HCT116 (cell line): Measurements from ENCODE around the gene PARVA. TPM values are rescaled to one million over a fixed set of nuclear protein-coding genes. Genes with fewer than 3 reads are reported as not detected.

Source experiments
- ATAC-seq: fragments of 200-7000 bp; cut with Tn5 transposase; 2 replicates; pipeline ENCODE4 v1.9.1; 2020; ENCODE audit warnings: mild to moderate bottlenecking, moderate library complexity
- BruUV-seq: library from RNA; stranded (reverse); fragments of 400-500 nt; replicated peaks from 2 replicates; lab custom pipeline; 2021; lab: Mats Ljungman, UMichigan
- CTCF ChIA-PET: fragments of 300-600 bp; sonication (Branson Sonifier 250); formaldehyde crosslinking; loops from one replicate; lab custom pipeline; 2021; ENCODE audit warnings: antibody characterized with exemption; lab: Charles Lee
- POLR2A ChIA-PET: fragments of 300-600, 350-600 bp; sonication (Branson Sonifier 250); formaldehyde crosslinking; loops from one replicate; lab custom pipeline; 2021; ENCODE audit warnings: antibody characterized with exemption; lab: Charles Lee
- RAD21 ChIA-PET, 2 experiments: fragments of 300-600 bp; sonication (Branson Sonifier 250); formaldehyde crosslinking; loops; one replicate each; lab custom pipeline; 2023; ENCODE audit warnings: low total read pairs in 2 of 2; ENCODE audit not compliant: uncharacterized antibody in 2 of 2, unreplicated experiment in 2 of 2, low non-redundant PET in 1 of 2; lab: Charles Lee
- DNase-seq: peaks from one replicate; pipeline ENCODE4 v3.0.0-alpha.2; 2010; ENCODE audit warnings: low read depth, low spot score
- H2AFZ ChIP-seq: fragments of 200-600 bp; shearing (Covaris generic), sonication (generic); 2 replicates; pipeline ENCODE4 v1.6.1; 2017; ENCODE audit warnings: low read depth, mixed run types, mixed read lengths, antibody characterized with exemption, low read length; ENCODE audit not compliant: poor library complexity, severe bottlenecking
- H3K27ac ChIP-seq: 2 replicates; pipeline ENCODE4 v1.5.1; 2012; ENCODE audit warnings: low read depth, low read length
- H3K27me3 ChIP-seq: fragments of 200-600 bp; sonication (generic); 2 replicates; pipeline ENCODE4 v1.6.1; 2016; ENCODE audit warnings: mixed run types, low read length, mixed read lengths; ENCODE audit not compliant: insufficient read depth
- H3K36me3 ChIP-seq, 2 experiments: fragments of 200-500 bp in 1 of 2; fragments of 200-600 bp in 1 of 2; sonication (Bioruptor generic) in 1 of 2; sonication (generic) in 1 of 2; 2 replicates each; pipeline versions ENCODE4 v1.5.1 to v1.6.1; 2014 to 2016; ENCODE audit warnings: low read length in 2 of 2, inconsistent platforms in 1 of 2, mixed read lengths in 1 of 2, mixed run types in 1 of 2; ENCODE audit not compliant: insufficient read depth in 2 of 2, control insufficient read depth in 1 of 2
- H3K4me1 ChIP-seq, 2 experiments: fragments of 200-600 bp in 1 of 2; sonication (generic) in 1 of 2; 2 replicates each; pipeline versions ENCODE4 v1.5.1 to v1.6.1; 2012 to 2017; ENCODE audit warnings: low read length in 2 of 2, inconsistent platforms in 1 of 2, mild to moderate bottlenecking in 1 of 2, mixed read lengths in 1 of 2, mixed run types in 1 of 2, moderate library complexity in 1 of 2; ENCODE audit not compliant: insufficient read depth in 2 of 2, control insufficient read depth in 1 of 2
- H3K4me2 ChIP-seq: fragments of 200-600 bp; sonication (generic); 2 replicates; pipeline ENCODE4 v1.6.1; 2017; ENCODE audit warnings: mixed run types, low read length, mixed read lengths
- H3K4me3 ChIP-seq, 2 experiments: fragments of 200-600 bp in 1 of 2; sonication (generic) in 1 of 2; replicated peaks in 1 of 2; 2 replicates each; pipeline ENCODE4 v1.5.1; 2011 to 2016; ENCODE audit warnings: low read length in 2 of 2, control low read depth in 1 of 2, low read depth in 1 of 2, mild to moderate bottlenecking in 1 of 2, mixed read lengths in 1 of 2, mixed run types in 1 of 2
- H3K79me2 ChIP-seq: fragments of 200-600 bp; sonication (generic); 2 replicates; pipeline ENCODE4 v1.6.1; 2017; ENCODE audit warnings: mild to moderate bottlenecking, mixed run types, low read length, moderate library complexity, mixed read lengths; ENCODE audit not compliant: insufficient read depth
- H3K9ac ChIP-seq: fragments of 200-600 bp; sonication (generic); 2 replicates; pipeline ENCODE4 v1.6.1; 2016; ENCODE audit warnings: low read length, mixed read lengths
- H3K9me2 ChIP-seq: fragments of 200-600 bp; sonication (generic), shearing (Covaris generic); 2 replicates; pipeline ENCODE4 v1.6.1; 2017; ENCODE audit warnings: mixed run types, mild to moderate bottlenecking, moderate library complexity; ENCODE audit not compliant: insufficient read depth
- H3K9me3 ChIP-seq, 2 experiments: fragments of 200-500 bp in 1 of 2; fragments of 200-600 bp in 1 of 2; sonication (Bioruptor generic) in 1 of 2; sonication (generic) in 1 of 2; 2 replicates each; pipeline ENCODE4 v1.6.1; 2014 to 2017; ENCODE audit warnings: low read length in 2 of 2, mixed read lengths in 2 of 2, inconsistent platforms in 1 of 2, low read depth in 1 of 2, mild to moderate bottlenecking in 1 of 2, mixed run types in 1 of 2, moderate library complexity in 1 of 2; ENCODE audit not compliant: control insufficient read depth in 1 of 2, insufficient read depth in 1 of 2
- H4K20me1 ChIP-seq: fragments of 200-600 bp; sonication (generic), shearing (Covaris generic); 2 replicates; pipeline ENCODE4 v1.6.1; 2017; ENCODE audit warnings: mixed run types, mild to moderate bottlenecking, moderate library complexity; ENCODE audit not compliant: insufficient read depth
- CBX3 ChIP-seq: IDR thresholded peaks from 2 replicates; pipeline ENCODE4 v1.6.1; 2012; ENCODE audit warnings: low read depth
- CEBPB ChIP-seq: IDR thresholded peaks from 2 replicates; pipeline ENCODE4 v1.6.1; 2012; ENCODE audit warnings: low read depth
- EGR1 ChIP-seq: IDR thresholded peaks from 2 replicates; pipeline ENCODE4 v1.6.1; 2012; ENCODE audit warnings: low read depth
- EZH2 ChIP-seq: fragments of 200-600 bp; sonication (generic); IDR thresholded peaks from 2 replicates; pipeline ENCODE4 v1.6.1; 2017; ENCODE audit warnings: antibody characterized with exemption, mixed run types
- FOSL1 ChIP-seq: IDR thresholded peaks from 2 replicates; pipeline ENCODE4 v1.6.1; 2012; ENCODE audit warnings: low read depth
- JUND ChIP-seq: IDR thresholded peaks from 2 replicates; pipeline ENCODE4 v1.6.1; 2012
- POLR2A ChIP-seq: IDR thresholded peaks from 2 replicates; pipeline ENCODE4 v1.7.0; 2011; ENCODE audit warnings: borderline replicate concordance; ENCODE audit not compliant: insufficient read depth, insufficient read length; ENCODE audit errors: extremely low read depth
- POLR2AphosphoS5 ChIP-seq: IDR thresholded peaks from 2 replicates; pipeline ENCODE4 v1.6.1; 2011; ENCODE audit warnings: mild to moderate bottlenecking, low read depth, low read length, moderate library complexity
- SIN3A ChIP-seq: IDR thresholded peaks from 2 replicates; pipeline ENCODE4 v1.6.1; 2012; ENCODE audit warnings: low read depth
- SP1 ChIP-seq: IDR thresholded peaks from 2 replicates; pipeline ENCODE4 v1.6.1; 2012; ENCODE audit warnings: low read depth
- SRF ChIP-seq: IDR thresholded peaks from 2 replicates; pipeline ENCODE4 v1.6.1; 2012; ENCODE audit warnings: low read depth
- TCF7L2 ChIP-seq: IDR thresholded peaks from 2 replicates; pipeline ENCODE4 v1.7.0; 2011; ENCODE audit warnings: borderline replicate concordance, inconsistent platforms; ENCODE audit not compliant: insufficient read depth, insufficient read length; ENCODE audit errors: extremely low read depth
- YY1 ChIP-seq: IDR thresholded peaks from 2 replicates; pipeline ENCODE4 v1.6.1; 2011; ENCODE audit warnings: low read length, low read depth, moderate library complexity, mild to moderate bottlenecking; ENCODE audit not compliant: insufficient replicate concordance; ENCODE audit errors: extremely low read depth
- ZFX ChIP-seq: fragments of 450-650 bp; IDR thresholded peaks from 2 replicates; pipeline ENCODE4 v1.6.1; 2017
- ZNF274 ChIP-seq: fragments of 200-500 bp; sonication (Bioruptor generic); IDR thresholded peaks from 2 replicates; pipeline ENCODE4 v1.6.1; 2014; ENCODE audit warnings: mild to moderate bottlenecking, low read depth, low read length, inconsistent platforms
- intact Hi-C: fragments of 100-400 bp; cut with micrococcal nuclease; formaldehyde crosslinking; loops from 2 replicates; pipeline ENCODE4 v1.10.0; 2022
- total RNA-seq: library from RNA; stranded (reverse); gene quantifications from one replicate; pipeline ENCODE4 v1.2.1, GENCODE V29; 2021; ENCODE audit not compliant: unreplicated experiment
- TF ChIP-seq, protein P1 (sequence below), 3 experiments: fragments of 200-600 bp in 1 of 3; sonication (generic) in 1 of 3; IDR thresholded peaks in 2 of 3; conservative IDR thresholded peaks in 1 of 3; 2 replicates each; pipeline ENCODE4 v1.5.1; 2012 to 2017; ENCODE audit warnings: low read depth in 2 of 3, low read length in 2 of 3, antibody characterized with exemption in 1 of 3, borderline replicate concordance in 1 of 3, control low read depth in 1 of 3, mild to moderate bottlenecking in 1 of 3, mixed read lengths in 1 of 3, mixed run types in 1 of 3, moderate library complexity in 1 of 3; ENCODE audit not compliant: insufficient read depth in 1 of 3
- TF ChIP-seq, protein P2 (sequence below): IDR thresholded peaks from 2 replicates; pipeline ENCODE4 v1.6.1; 2011; ENCODE audit warnings: mild to moderate bottlenecking, low read length, moderate library complexity; ENCODE audit not compliant: insufficient replicate concordance; ENCODE audit errors: extremely low read depth
- TF ChIP-seq, protein P3 (sequence below): IDR thresholded peaks from 2 replicates; pipeline ENCODE4 v1.6.1; 2012

The PARVA gene
- total RNA-seq, 1 experiment from 2014 or later = 18.4 TPM

DNA sequence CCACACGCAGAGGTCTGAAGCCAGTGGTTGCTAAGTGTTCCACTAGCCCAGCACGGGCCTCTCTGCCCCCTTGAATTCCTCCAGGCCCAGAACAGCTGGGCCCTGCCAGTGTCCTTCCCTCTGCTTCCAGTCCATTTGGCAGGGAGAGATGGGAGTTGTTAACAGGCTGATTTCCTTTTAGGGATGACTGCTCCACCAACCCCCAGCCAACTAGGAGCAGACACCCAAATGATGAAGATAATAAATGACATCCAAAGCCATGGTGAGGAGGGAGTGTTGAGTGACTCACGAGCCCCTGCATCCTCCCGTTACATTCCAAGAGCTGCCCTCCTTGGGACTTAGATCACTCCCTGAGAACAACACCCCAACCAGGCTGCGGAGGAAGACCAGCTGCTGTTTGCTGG is 20.6 kb downstream of the PARVA start:
- H3K4me1 ChIP-seq = peaks cover 0 to 3% of the 10 kb centered on the region in 2 experiments; a peak in 2 of 4 replicates
- ATAC-seq (no peak), DNase-seq (no peak)
- H3K27ac ChIP-seq = no peak overlapping the region
- H2AFZ ChIP-seq = no peak overlapping the region
- H3K4me2 ChIP-seq = no peak overlapping the region
- no peaks in the 10 kb centered on the region; a peak in 1 of 4 replicates for H3K9me3 ChIP-seq
- intact Hi-C loops = no loop called here
- POLR2A ChIA-PET = no interaction called here
- no peaks in the 10 kb centered on the region for H3K36me3 ChIP-seq
- no peak overlapping the region for H3K4me3 ChIP-seq
- RAD21 ChIA-PET = no interaction called here
- peaks cover 6% of the 10 kb centered on the region; the same call in 1 of the 2 replicates for H3K79me2 ChIP-seq
- no peaks in the 10 kb centered on the region for H4K20me1 ChIP-seq
- BruUV-seq = no TSS peak
- TF ChIP-seq ZNF274 (no peak), SRF (no peak), SP1 (no peak)
- TF ChIP-seq, protein P1, sequence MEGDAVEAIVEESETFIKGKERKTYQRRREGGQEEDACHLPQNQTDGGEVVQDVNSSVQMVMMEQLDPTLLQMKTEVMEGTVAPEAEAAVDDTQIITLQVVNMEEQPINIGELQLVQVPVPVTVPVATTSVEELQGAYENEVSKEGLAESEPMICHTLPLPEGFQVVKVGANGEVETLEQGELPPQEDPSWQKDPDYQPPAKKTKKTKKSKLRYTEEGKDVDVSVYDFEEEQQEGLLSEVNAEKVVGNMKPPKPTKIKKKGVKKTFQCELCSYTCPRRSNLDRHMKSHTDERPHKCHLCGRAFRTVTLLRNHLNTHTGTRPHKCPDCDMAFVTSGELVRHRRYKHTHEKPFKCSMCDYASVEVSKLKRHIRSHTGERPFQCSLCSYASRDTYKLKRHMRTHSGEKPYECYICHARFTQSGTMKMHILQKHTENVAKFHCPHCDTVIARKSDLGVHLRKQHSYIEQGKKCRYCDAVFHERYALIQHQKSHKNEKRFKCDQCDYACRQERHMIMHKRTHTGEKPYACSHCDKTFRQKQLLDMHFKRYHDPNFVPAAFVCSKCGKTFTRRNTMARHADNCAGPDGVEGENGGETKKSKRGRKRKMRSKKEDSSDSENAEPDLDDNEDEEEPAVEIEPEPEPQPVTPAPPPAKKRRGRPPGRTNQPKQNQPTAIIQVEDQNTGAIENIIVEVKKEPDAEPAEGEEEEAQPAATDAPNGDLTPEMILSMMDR (IDR thresholded peaks at IDR 0.05 in 2 of 3, conservative IDR thresholded peaks at IDR 0.05 in 1 of 3; ENCODE audit: borderline replicate concordance in 1 of 3, insufficient read depth in 1 of 3, low read depth in 2 of 3, low read length in 2 of 3) = no peak
- no peaks in the 10 kb centered on the region for H3K27me3 ChIP-seq
- no peak overlapping the region for H3K9ac ChIP-seq
- H3K9me2 ChIP-seq = no peaks in the 10 kb centered on the region
- CTCF ChIA-PET = no interaction called here

DNA sequence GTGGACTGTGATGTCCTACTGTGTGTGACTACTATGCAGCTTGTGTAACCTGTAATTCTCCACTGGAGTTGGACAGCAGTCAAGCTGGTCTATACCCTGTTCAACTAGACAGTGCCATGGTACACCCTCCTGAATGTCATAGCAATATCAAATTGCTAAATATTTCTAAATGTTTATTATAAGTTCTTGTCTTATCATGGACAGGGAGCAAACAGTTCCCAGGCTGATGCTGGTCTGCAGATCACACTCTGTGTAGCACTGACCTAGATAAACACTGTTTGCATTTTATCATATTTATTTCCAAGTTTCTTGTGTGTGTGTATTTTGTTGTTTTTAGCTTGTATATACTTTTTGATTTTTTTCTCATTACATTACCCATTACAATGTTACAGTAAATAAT is 22.0 kb downstream of the PARVA start:
- Histone ChIP-seq H2AFZ (no peak overlapping the region), H3K79me2 (no peaks in the 10 kb centered on the region), H3K36me3 (no peaks in the 10 kb centered on the region), H4K20me1 (no peaks in the 10 kb centered on the region), H3K9ac (no peak overlapping the region), H3K9me3 (no peaks in the 10 kb centered on the region), H3K9me2 (no peaks in the 10 kb centered on the region), H3K4me2 (no peak overlapping the region), H3K27me3 (no peaks in the 10 kb centered on the region), H3K27ac (no peak overlapping the region), H3K4me3 (no peak overlapping the region), H3K4me1 (peaks cover 4 to 6% of the 10 kb centered on the region in 2 experiments; a peak in 2 of 4 replicates)
- ATAC-seq (no peak), DNase-seq (no peak)
- no peak for TF ChIP-seq SP1
- no peak for TF ChIP-seq TCF7L2
- TF ChIP-seq SIN3A = no peak
- TF ChIP-seq JUND = no peak
- TF ChIP-seq EZH2 = no peak
- TF ChIP-seq ZFX = no peak
- no peak for TF ChIP-seq POLR2A
- TF ChIP-seq CEBPB = no peak
- TF ChIP-seq YY1 = no peak
- no peak for TF ChIP-seq ZNF274
- no peak for TF ChIP-seq POLR2AphosphoS5
- TF ChIP-seq FOSL1 = no peak
- TF ChIP-seq, protein P2, sequence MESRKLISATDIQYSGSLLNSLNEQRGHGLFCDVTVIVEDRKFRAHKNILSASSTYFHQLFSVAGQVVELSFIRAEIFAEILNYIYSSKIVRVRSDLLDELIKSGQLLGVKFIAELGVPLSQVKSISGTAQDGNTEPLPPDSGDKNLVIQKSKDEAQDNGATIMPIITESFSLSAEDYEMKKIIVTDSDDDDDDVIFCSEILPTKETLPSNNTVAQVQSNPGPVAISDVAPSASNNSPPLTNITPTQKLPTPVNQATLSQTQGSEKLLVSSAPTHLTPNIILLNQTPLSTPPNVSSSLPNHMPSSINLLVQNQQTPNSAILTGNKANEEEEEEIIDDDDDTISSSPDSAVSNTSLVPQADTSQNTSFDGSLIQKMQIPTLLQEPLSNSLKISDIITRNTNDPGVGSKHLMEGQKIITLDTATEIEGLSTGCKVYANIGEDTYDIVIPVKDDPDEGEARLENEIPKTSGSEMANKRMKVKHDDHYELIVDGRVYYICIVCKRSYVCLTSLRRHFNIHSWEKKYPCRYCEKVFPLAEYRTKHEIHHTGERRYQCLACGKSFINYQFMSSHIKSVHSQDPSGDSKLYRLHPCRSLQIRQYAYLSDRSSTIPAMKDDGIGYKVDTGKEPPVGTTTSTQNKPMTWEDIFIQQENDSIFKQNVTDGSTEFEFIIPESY = no peak
- TF ChIP-seq CBX3 = no peak
- TF ChIP-seq, protein P3, sequence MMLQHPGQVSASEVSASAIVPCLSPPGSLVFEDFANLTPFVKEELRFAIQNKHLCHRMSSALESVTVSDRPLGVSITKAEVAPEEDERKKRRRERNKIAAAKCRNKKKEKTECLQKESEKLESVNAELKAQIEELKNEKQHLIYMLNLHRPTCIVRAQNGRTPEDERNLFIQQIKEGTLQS = no peak
- no peak for TF ChIP-seq EGR1
- BruUV-seq = no TSS peak
- ChIA-PET RAD21 (no interaction called here), CTCF (no interaction called here), POLR2A (no interaction called here)
- intact Hi-C loops = no loop called here
